ENCODE results near the gene VMAC. TPM values are rescaled to one million over a fixed set of nuclear protein-coding genes. Genes with fewer than 3 reads are reported as not detected.

Gene VMAC
- total and polyA plus RNA-seq, 2 donors (not counting 3 experiments of a cell fraction or from before 2014, with no cell fraction given) = 4.7 to 6.9 TPM

GRCh38 chr19:5910638-5910907 lies 5.9 kb downstream of the VMAC start:
- TF ChIP-seq, protein P1, sequence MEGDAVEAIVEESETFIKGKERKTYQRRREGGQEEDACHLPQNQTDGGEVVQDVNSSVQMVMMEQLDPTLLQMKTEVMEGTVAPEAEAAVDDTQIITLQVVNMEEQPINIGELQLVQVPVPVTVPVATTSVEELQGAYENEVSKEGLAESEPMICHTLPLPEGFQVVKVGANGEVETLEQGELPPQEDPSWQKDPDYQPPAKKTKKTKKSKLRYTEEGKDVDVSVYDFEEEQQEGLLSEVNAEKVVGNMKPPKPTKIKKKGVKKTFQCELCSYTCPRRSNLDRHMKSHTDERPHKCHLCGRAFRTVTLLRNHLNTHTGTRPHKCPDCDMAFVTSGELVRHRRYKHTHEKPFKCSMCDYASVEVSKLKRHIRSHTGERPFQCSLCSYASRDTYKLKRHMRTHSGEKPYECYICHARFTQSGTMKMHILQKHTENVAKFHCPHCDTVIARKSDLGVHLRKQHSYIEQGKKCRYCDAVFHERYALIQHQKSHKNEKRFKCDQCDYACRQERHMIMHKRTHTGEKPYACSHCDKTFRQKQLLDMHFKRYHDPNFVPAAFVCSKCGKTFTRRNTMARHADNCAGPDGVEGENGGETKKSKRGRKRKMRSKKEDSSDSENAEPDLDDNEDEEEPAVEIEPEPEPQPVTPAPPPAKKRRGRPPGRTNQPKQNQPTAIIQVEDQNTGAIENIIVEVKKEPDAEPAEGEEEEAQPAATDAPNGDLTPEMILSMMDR (IDR thresholded peaks at IDR 0.05; ENCODE audit: extremely low read depth in 1 of 2, insufficient read depth in 1 of 2, low read depth in 1 of 2, low read length in 2 of 2) = no peak
- TF ChIP-seq JUN (IDR thresholded peaks at IDR 0.05; ENCODE audit: borderline replicate concordance, insufficient read depth, insufficient read length, low read depth) (no peak), POLR2AphosphoS5 (IDR thresholded peaks at IDR 0.05; ENCODE audit: insufficient read depth, low read depth, low read length) (no peak), FOS (IDR thresholded peaks at IDR 0.05; ENCODE audit: borderline replicate concordance, insufficient read depth, low read length) (no peak), GATA2 (IDR thresholded peaks at IDR 0.05; ENCODE audit: insufficient read depth, insufficient read length, low read depth, low read length) (no peak), MYC (IDR thresholded peaks at IDR 0.05; ENCODE audit: low read depth, low read length) (no peak), EZH2 (IDR thresholded peaks at IDR 0.05; ENCODE audit: borderline replicate concordance, low read depth, low read length, severe bottlenecking) (no peak), POLR2A (IDR thresholded peaks at IDR 0.05; ENCODE audit: low read depth, low read length) (no peak)
- TF ChIP-seq, protein P2, sequence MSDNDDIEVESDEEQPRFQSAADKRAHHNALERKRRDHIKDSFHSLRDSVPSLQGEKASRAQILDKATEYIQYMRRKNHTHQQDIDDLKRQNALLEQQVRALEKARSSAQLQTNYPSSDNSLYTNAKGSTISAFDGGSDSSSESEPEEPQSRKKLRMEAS (IDR thresholded peaks at IDR 0.05; ENCODE audit: insufficient read depth, insufficient read length) = no peak
- intact Hi-C loops (cut with micrococcal nuclease) (no loop called here), dilution Hi-C loops (cut with MboI; ENCODE audit: extremely low pct_ligation_motif_present, low sequenced_read_pairs) (no loop called here)
- Histone ChIP-seq H3K27ac (ENCODE audit: insufficient read depth, low read depth, low read length) (no peak overlapping the region), H3K9ac (replicated peaks; ENCODE audit: extremely low read depth, insufficient read depth, low read length) (no peak overlapping the region), H3K4me1 (ENCODE audit: control insufficient read depth, extremely low read depth, insufficient read depth, low read length) (no peaks in the 10 kb centered on the region), H3K9me1 (replicated peaks; ENCODE audit: control insufficient read depth, extremely low read depth, insufficient read depth, low read length) (no peaks in the 10 kb centered on the region), H2AFZ (ENCODE audit: low read depth, low read length) (no peak overlapping the region), H3K36me3 (ENCODE audit: control insufficient read depth in 2 of 2, extremely low read depth in 1 of 2, insufficient read depth in 2 of 2, low read length in 2 of 2) (peaks cover 0 to 2% of the 10 kb centered on the region in 2 experiments), H3K9me3 (replicated peaks; ENCODE audit: control insufficient read depth, insufficient read depth, low read length) (no peaks in the 10 kb centered on the region), H3K79me2 (ENCODE audit: control insufficient read depth, insufficient read depth, low read length) (no peaks in the 10 kb centered on the region), H3K27me3 (ENCODE audit: control insufficient read depth in 2 of 2, insufficient read depth in 2 of 2, low read length in 2 of 2) (no peaks in the 10 kb centered on the region), H4K20me1 (replicated peaks; ENCODE audit: control insufficient read depth, extremely low read depth, insufficient read depth, low read length) (no peaks in the 10 kb centered on the region), H3K4me2 (ENCODE audit: insufficient read depth, low read length) (no peak overlapping the region), H3K4me3 (replicated peaks in 1 of 3; ENCODE audit: insufficient read depth in 1 of 3, low read depth in 1 of 3, low read length in 3 of 3) (no peak overlapping the region)
- no peak for FAIRE-seq
- BruUV-seq (replicated peaks) = no TSS peak
- CTCF ChIA-PET = interaction anchor here (1.8 kb wide), 1 partner anchor 112 kb away, joined by 4 read pairs; no protein-coding TSS in a partner anchor
- DNase-seq (ENCODE audit: low read depth, low spot score) = no peak
- POLR2A ChIA-PET = no interaction called here
